GM20431 (cell line): ENCODE data around the gene LDAH.

Experiments used
- in situ Hi-C: fragments of 300-500 bp; cut with MseI, MboI; formaldehyde crosslinking; loops from one replicate; pipeline ENCODE4 v1.15.0; 2020; ENCODE audit warnings: low sequenced_read_pairs; ENCODE audit not compliant: unreplicated experiment

Gene LDAH

DNA sequence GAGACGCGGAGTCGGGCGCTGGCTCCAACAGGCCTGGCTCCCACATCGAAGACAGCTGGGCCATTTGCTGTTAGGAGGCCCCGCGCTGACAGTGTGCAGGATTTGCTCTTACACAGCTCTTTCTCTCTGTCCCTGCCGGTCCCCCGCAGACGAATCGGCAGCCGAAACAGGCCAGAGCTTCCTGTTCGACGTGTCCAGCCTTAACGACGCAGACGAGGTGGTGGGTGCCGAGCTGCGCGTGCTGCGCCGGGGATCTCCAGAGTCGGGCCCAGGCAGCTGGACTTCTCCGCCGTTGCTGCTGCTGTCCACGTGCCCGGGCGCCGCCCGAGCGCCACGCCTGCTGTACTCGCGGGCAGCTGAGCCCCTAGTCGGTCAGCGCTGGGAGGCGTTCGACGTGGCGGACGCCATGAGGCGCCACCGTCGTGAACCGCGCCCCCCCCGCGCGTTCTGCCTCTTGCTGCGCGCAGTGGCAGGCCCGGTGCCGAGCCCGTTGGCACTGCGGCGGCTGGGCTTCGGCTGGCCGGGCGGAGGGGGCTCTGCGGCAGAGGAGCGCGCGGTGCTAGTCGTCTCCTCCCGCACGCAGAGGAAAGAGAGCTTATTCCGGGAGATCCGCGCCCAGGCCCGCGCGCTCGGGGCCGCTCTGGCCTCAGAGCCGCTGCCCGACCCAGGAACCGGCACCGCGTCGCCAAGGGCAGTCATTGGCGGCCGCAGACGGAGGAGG lies 152.4 kb downstream of the LDAH start:
- in situ Hi-C loops = no loop called here

DNA sequence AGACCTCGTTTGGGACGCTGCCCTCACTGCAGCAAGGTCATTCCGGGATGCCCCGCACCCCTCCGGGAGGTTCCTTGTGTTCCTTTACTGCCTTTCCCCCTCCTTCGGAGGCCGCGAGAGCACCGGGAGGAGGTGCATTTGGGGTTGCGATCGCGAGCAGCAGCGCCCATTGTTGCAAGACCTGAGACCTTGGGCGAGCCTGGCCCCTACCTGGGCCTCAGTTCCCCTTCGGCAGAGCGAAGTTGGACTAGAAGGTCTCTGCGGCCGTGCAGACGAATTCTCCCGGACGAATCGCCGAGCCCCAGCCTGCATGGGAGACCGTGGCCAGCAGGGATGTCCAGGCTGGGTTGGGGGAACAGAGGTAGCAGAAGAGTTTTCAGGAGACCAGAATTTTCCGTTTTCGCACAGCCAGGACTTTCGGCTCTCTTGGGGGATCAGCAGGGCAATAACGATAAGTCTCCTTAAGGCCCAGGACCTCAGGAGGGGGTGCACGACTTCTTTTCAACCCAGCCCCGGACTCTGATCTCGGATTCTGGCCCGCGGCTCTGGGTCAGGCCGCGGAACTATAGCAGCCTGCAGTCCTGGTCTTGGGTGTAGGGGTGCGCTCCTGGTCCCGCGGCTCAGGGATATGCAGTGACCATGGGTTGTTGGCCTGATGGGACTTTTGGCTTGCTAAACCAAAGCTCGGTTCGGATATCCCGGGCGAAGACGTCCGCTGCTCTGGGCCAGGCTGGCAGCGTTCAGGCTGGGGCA lies 153.2 kb downstream of the LDAH start:
- in situ Hi-C loops = no loop called here

DNA sequence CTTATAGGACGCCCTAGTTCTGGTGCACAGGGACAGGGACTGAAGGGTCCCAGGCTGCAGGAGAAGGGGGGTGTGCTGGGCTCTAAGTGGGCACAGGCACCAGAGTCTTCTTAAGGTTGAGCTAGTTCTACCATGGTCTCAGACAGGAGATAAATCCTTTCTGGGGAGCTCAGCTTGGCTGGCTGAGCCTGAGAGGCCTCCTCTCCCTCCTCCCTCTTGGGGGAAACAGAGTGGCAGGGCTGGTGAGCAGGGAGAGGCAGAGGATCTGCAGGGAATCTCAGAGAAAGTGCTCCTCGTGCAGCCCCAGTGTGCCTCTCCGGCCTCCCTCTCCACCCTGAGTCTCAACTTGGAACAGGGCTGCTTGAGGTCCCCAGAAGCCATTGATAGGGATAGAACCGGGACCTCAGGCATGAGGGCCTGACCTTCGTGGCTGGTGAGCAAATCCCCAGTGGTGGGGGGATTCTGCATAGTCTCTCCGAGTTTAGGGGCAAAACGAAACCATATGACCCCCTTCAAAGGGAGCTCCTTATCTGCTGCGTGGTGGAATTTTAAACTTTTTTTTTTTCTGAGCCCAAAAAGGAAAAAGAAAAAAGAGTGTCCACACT lies 153.9 kb downstream of the LDAH start:
- in situ Hi-C loops = no loop called here

DNA sequence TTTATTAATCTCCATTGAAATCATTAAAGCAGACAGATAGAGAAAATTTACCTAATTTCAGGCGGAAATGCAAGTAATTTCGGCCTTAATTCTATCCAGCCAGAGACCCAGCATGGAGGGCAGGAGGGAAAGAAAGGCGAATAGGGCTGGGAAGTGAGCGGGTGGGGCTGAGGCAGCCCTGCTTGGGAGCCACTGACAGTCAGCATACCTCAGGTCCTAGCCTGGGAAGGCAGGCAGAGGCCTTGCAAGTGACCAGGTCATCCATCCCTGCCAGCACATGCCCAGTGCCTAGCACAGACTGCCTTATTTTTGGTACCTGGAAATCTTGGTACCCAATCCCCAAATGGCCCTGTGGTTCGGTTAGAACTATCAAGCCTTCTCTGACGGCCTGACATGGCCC lies 154.4 kb downstream of the LDAH start:
- in situ Hi-C loops = no loop called here

DNA sequence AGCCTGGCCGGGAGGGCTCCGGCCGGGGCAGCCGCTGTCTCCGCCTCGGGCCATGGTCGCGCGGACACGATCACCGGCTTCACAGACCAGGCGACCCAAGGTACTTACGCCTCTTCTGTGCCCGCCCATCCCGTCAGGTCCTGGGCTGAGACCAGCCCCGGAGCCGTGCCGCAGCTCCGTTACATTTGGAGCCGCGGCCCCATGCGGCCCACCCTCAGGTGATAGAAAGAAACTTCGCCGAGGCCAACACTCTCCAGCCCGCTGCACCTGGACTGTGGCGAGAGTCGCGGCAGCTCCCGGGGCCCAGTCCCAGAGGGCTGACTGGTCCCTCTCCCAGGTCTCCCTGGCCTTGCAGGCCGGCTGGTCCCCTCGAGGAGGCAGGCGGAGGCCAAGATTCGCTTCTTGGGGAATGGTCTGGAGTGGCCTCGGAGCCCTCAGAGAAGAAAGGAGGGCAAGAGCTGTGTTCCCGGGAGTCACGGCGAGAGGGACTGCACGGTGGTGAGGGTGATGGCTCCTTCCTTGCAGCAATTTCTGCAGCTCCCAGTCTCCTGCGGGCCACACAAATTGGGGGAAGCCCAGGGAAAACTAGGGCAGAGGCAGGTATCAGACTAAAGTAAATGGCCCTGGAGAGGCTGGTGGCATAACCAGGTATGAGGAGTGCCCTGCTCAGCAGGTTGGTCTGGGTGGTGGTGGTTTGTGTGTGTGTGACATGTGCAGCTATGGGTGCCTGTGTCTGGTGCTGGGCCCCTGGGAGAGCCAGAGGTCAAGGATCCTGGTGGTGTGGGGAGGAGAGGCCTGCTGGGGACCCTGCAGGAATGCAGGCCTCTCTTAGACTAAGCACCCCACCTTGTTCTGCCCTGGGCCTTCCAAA lies 155.1 kb downstream of the LDAH start:
- in situ Hi-C loops = no loop called here

DNA sequence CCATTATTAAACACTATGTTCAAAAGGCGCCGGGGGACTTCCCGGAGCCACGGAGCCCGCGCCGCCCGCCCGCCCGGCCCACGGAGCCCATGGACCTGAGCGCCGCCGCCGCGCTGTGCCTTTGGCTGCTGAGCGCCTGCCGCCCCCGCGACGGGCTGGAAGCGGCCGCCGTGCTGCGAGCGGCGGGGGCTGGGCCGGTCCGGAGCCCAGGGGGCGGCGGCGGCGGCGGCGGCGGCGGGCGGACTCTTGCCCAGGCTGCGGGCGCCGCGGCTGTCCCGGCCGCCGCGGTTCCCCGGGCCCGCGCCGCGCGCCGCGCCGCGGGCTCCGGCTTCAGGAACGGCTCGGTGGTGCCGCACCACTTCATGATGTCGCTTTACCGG lies 155.8 kb downstream of the LDAH start:
- in situ Hi-C loops = no loop called here

DNA sequence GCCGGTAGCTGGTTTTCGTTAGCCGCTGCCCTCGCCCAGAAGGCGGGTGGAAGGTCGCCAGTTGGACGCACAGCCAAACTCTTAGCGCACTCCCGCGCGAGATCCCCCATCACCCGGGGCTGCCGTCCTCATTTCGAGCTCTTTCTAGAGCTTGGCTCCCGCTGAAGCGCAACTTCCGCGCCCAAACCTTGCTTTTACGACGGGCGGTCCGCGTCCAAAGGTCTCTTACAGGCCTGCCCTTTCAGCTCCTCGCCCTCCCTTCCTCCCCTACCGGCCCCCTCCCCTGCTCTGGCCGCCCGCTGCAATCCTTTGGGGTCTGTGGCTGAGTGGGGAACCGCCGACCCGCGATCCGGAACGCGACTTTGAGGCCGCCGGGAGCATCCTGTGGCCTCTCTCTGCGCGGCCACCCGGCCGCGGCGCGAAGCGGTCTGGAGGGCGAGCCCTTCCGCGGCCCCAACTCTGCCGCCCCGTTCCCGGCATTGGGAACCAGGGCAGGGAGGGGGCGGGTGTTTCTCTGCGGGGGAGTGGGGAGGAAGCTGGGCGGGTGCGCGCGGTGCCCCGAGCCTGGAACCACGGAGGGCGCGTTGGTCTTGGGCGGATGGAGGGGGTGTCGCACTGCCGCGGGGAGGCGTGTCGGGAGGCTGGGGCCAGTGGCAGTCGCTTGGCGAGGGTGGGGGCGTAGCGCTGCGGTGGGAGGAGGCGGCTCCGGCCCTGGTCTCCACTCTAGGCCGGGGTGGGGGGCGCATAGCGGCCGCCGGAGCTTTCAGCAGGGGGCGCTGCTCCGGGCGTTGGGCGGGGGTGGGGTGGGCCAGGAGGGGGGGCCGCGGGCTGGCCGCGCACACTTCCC lies 156.4 kb downstream of the LDAH start, which contains the start of gene GDF7:
Gene GDF7, plus strand, starts transcription at position 841 of the 847 bp plus-strand sequence. CDS start 96 bp downstream, outside the sequence.
- in situ Hi-C loops = no loop called here

DNA sequence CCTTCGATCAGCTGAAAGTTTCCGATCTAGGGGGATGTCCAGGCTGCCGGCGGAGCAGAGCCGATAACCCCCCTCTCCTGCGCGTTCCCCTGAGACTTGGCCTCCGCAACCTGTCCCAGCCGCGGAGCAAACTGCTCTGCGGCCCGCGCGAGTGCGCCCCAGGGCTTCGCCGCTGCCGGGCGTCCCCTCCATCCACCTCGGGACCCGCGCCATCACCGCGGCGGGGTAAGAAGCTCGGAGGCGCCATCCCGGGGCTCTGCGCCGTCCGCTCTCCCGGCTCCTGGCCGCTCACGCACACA lies 156.9 kb downstream of the LDAH start:
- in situ Hi-C loops = no loop called here

DNA sequence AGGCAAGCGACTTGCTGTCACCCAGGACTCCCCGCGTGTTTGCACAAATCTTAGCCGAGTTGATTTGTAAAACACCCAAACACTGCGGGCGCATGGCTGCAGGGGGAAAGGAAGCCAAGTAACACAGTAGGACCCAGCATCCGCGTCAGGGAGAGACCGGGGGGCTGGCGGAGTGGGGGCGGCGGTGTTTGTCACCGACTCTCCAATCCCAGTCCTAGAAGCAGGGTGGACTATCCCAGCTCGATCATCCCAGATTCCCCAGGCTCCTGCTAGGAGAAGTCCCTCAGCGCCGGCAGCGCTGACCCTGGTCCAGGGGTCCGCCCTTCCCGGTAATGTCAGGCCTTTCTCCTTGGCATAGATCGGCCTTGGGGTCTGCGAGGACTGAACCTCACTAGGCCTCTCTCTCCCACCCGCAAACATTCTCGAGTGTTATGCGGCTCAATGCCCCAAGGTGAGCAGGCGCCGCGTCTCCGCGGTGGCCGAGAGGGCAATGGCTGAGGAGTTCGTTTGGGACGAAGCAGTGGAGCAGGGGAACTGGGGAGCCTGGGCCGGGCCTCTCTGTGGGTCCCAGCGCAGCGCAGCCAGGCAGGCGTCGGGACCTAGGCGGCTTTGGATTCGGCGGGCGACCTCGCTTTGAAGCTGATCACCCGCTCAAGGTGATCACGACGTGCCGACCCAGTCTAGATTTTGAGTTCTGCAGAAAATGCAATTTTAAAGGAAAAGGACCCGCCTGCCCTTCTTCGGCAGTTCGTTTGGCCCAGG lies 157.5 kb downstream of the LDAH start:
- in situ Hi-C loops = no loop called here

DNA sequence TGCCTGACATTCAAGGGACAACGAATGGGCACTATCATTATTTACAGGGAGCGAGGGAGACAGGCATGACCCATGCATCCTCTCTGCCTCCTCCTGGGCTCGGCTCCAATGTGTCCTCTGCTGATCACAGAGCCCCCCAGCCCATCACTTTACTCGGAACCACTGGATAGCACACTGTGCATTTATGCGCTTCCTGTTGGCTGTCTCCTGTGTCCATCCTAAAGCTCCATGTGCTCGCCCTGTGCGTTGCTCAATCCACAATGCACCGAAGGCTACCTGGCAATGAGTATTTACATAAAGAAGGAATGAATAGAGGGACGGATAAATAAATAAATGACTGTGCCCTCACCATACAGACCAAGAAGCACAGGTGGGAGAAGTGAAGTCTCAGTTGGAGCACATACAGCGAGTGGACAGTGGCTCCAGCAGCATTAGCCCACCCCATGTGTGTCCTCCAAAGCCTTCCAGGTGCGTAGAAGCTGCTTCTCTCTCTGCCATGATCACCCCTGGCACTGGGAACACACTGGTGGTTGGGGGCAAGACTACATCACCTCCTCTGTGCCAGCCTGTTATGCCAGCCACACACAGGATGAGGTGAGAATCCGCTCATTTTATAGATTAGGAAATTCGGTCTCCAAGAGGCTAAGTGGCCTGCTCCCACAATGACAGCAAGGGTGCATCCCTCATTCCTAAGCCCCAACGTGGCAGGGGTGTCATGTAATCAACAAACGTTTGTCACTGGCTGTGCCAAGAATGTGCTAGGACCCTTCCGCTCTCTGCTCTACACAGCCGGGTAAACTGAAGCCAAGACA lies 158.3 kb downstream of the LDAH start:
- in situ Hi-C loops = loop anchor here (5.0 kb wide), 1 partner anchor 298 kb away; no protein-coding TSS in a partner anchor

DNA sequence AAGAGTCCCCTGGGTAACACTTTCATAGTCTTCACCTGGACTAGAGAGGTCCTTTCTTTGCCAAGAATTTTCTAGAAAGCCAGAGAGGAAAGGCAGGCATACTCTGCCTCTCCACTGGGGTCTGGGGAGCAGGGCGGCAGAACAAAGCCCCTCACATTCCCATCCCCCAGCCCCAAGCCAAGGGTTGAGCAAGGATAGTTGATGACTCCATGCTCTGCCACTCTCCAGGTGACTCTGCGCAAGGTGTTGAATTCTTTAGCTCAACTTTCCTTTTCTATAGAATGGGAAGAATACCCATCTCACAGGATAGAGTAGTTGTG lies 158.9 kb downstream of the LDAH start:
- in situ Hi-C loops = loop anchor here (5.0 kb wide), 1 partner anchor 298 kb away; no protein-coding TSS in a partner anchor

DNA sequence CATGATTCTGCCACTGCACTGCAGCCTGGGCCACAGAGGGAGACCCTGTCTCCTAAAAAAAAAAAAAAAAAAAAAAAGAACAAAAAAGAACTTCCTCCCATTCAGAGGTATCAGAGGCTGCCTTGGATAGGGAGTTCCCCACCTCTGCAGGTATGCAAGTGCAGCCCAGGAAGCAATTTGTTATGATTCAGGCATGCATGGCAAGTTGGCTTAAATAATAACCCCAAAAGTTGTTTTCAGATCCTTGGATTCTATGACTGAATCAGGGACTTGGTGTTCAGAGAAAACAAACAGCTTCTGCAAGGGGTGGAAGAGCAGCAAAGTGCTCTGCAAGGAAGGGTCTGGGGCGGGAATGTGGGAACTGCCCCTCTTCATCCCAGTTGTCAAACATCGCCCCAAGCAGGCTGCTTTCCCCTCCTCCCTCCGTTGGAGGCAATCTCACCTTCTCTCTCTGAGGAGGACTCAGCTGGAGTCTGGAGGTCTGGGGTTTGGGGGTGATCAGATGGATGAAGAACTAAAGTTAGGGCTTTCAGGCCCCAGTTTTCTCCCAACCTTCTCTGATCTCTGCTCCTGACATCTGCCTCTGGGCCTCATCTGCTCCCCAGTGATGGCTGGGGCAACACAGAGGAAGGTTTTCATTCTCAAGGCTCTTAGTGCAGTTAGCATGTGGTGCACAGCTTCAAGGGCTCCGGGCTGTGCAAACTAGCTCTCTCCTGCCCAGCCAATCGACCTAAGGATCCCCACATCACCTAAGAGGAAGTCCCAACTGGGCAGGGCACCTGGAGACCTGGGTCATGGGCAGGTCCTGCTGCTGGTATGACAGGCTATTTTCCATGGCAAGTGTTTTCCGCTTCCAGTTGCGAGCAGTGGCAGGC lies 159.5 kb downstream of the LDAH start:
- in situ Hi-C loops = loop anchor here (5.0 kb wide), 1 partner anchor 299 kb away; no protein-coding TSS in a partner anchor

DNA sequence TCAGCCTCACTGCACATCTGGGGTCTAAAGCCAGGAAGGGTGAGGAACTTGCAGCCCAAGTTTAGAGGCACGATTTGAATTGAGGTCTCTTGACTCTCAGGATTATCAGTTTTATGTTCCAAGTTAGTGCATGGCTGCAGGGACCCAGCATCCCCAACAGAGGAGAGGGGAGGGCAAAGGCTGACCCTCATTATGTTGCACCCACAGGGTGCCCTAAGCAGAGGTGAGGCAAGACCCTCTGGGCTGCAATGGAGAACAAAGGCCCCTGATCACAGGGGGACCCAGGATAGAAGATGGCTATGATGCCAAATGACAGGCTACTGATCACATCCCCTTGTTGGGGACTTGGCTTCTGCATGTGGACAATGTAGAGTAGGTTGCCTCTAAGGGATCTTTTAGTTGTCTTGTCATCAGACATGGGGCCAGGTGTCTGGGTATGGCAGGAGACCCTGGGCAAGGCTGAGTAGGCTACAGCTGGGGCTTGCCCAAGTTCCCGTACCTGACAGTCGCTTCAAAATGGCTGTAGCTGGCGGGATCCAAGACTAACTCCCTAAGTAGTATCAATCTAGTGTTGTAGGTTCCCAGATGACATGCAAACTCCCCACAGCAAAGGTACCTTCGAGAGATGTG lies 160.5 kb downstream of the LDAH start:
- in situ Hi-C loops = loop anchor here (5.0 kb wide), 1 partner anchor 300 kb away; no protein-coding TSS in a partner anchor

DNA sequence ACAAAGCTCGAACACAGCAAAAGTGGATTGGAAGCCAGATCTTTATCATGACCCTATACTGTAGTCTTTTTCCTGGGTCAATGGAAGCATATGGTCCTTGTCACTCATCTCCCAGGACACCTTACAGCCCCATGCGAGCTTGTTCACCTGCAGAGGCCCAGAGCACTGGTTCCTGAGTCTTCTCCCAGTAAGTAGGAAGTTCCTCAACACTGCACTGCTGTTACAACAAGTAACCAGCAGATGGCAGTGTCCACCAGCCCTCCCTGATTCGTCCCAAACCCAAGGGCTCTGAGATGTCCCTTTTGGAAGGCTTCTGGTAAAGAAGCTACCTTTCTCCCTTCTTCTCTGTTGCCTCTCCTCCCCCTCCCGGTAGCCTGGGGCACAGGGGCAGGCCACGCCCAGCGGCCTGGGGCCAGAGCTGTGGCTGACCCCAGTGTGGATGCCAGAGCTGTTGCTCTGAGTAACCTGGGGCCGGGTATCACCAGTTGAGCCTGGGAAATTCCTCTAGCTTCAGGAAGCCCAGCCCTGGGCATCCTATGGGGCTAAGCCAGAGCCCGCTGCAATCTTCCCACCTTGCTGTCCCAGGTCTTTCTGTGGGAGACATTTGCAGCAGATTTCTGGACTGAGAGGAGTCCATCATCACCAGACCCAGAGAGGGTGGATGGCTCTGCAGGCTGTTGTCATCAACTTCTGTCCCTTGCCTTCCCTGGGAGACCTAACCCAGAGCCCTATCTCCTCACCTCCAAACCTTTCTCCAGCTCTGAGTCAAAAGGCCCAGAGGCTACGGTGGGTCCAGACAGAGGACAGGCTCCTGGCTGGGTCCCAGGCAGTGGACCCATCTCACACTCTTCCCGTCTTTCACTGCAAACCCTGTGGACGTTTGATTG lies 161.2 kb downstream of the LDAH start:
- in situ Hi-C loops = loop anchor here (5.0 kb wide), 1 partner anchor 301 kb away; no protein-coding TSS in a partner anchor
